GM23248 (cell line): ENCODE data around the gene RUSC2. TPM values are rescaled to one million over a fixed set of nuclear protein-coding genes. Genes with fewer than 3 reads are reported as not detected.
A peak's percentile ranks its signal among the peaks of the same experiment; 100 is the strongest.

Source experiments
- DNase-seq: peaks from one replicate; pipeline ENCODE4 v3.0.0-alpha.2; 2015
- H2AFZ ChIP-seq: fragments of 200-600 bp; sonication (generic); 2 replicates; pipeline ENCODE4 v1.6.1; 2016; ENCODE audit warnings: antibody characterized with exemption
- H3F3A ChIP-seq: fragments of 200-600 bp; sonication (generic); 2 replicates; pipeline ENCODE4 v1.6.1; 2016; ENCODE audit warnings: mild to moderate bottlenecking, antibody characterized with exemption, mixed run types; ENCODE audit not compliant: insufficient read depth
- H3K27ac ChIP-seq: fragments of 200-600 bp; sonication (generic); 2 replicates; pipeline ENCODE4 v1.5.1; 2016; ENCODE audit warnings: mild to moderate bottlenecking
- H3K27me3 ChIP-seq: fragments of 200-600 bp; sonication (generic); replicated peaks from 2 replicates; pipeline ENCODE4 v1.6.1; 2016; ENCODE audit warnings: mild to moderate bottlenecking; ENCODE audit not compliant: insufficient read depth
- H3K36me3 ChIP-seq: fragments of 200-600 bp; sonication (generic); 2 replicates; pipeline ENCODE4 v1.6.1; 2016; ENCODE audit warnings: low read depth, mild to moderate bottlenecking
- H3K4me1 ChIP-seq: fragments of 200-600 bp; sonication (generic); 2 replicates; pipeline ENCODE4 v1.6.1; 2016; ENCODE audit warnings: mild to moderate bottlenecking; ENCODE audit not compliant: insufficient read depth
- H3K4me2 ChIP-seq: fragments of 200-600 bp; sonication (generic); one replicate; pipeline ENCODE4 v1.6.1; 2016; ENCODE audit warnings: mild to moderate bottlenecking; ENCODE audit not compliant: unreplicated experiment
- H3K4me3 ChIP-seq: fragments of 200-600 bp; sonication (generic); 2 replicates; pipeline ENCODE4 v1.5.1; 2016; ENCODE audit warnings: mild to moderate bottlenecking
- H3K79me2 ChIP-seq: fragments of 200-600 bp; sonication (generic); 2 replicates; pipeline ENCODE4 v1.6.1; 2016; ENCODE audit warnings: mild to moderate bottlenecking; ENCODE audit not compliant: insufficient read depth
- H3K9ac ChIP-seq: fragments of 200-600 bp; sonication (generic); 2 replicates; pipeline ENCODE4 v1.6.1; 2016; ENCODE audit warnings: mild to moderate bottlenecking
- H3K9me2 ChIP-seq: fragments of 200-600 bp; sonication (generic); 2 replicates; pipeline ENCODE4 v1.6.1; 2016; ENCODE audit warnings: mixed run types, mild to moderate bottlenecking, moderate library complexity; ENCODE audit not compliant: insufficient read depth
- H3K9me3 ChIP-seq: fragments of 200-600 bp; sonication (generic); one replicate; pipeline ENCODE4 v1.6.1; 2017; ENCODE audit warnings: low read depth
- H4K20me1 ChIP-seq: fragments of 200-600 bp; sonication (generic); 2 replicates; pipeline ENCODE4 v1.6.0; 2016; ENCODE audit not compliant: insufficient read depth
- EZH2 ChIP-seq: fragments of 200-600 bp; sonication (generic); IDR thresholded peaks from 2 replicates; pipeline ENCODE4 v1.6.1; 2018; ENCODE audit warnings: antibody characterized with exemption, mild to moderate bottlenecking; ENCODE audit not compliant: insufficient read depth, poor library complexity, severe bottlenecking
- EZH2phosphoT487 ChIP-seq: fragments of 200-600 bp; sonication (generic); IDR thresholded peaks from 2 replicates; pipeline ENCODE4 v1.6.1; 2018; ENCODE audit warnings: antibody characterized with exemption, moderate library complexity, mild to moderate bottlenecking, low read depth; ENCODE audit not compliant: insufficient read depth
- WGBS, 2 experiments: methylation state at CpG; one replicate each; pipeline ENCODE4 v1.1.6; 2015 to 2017; ENCODE audit warnings: low lambda C conversion rate in 2 of 2, low coverage in 1 of 2; ENCODE audit errors: missing lambda C conversion rate in 2 of 2; 5-methylcytosine and 5-hydroxymethylcytosine counted together
- in situ Hi-C: fragments of 300-500 bp; cut with MboI; formaldehyde crosslinking; loops from 2 replicates; pipeline ENCODE4 v1.15.0; 2020
- polyA plus RNA-seq: library from polyadenylated mRNA; unstranded; fragments of >200 nt; fragmentation: Nextera tagmentation; extraction: Ambion mirVana; gene quantifications from 2 replicates; pipeline ENCODE4 v1.2.1, GENCODE V29; 2016
- total RNA-seq: library from RNA; depleted of rRNA; stranded (reverse); fragments of >200 nt; shearing (Covaris generic); gene quantifications from 2 replicates; pipeline ENCODE4 v1.2.3, GENCODE V29; 2014

The RUSC2 gene
- total and polyA plus RNA-seq, 2 experiments from 2014 or later = 31.7 to 74.0 TPM

DNA sequence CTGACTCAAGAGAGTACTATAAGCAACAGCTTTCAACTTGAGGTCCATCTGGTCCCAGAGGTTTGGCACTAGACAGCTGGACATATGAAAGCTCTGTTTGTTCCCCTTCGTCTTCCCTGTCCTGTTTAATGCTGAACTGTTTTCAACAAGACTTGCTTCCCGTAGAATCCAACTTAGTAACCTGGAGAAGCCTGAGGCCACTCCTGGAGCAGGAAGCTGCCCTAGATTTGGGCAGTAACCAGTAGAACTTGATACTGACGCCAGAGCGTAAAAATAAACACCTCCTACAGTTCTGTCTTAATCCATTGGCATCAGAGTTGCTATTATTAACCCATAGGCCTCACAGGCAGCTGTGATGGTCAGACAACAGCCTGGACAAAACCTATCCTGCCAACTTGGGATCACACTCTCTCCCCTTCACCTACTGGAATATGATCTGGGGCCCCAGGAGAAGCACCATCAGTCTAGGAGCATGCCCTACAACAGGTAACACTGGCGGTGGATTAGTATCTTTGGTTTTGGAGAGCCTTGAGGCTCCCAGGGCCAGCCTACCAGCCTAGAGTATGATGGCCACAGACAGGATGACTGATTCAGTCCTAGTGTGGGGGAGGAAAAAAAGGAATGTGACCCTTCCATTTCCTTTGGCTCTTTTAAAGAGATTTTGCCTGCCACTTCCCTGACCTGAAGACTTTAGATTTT lies 29.2 kb downstream of the RUSC2 start:
- H3K4me1 ChIP-seq = peaks cover 98% of the 10 kb centered on the region
- DNase-seq = peak; percentile 67

DNA sequence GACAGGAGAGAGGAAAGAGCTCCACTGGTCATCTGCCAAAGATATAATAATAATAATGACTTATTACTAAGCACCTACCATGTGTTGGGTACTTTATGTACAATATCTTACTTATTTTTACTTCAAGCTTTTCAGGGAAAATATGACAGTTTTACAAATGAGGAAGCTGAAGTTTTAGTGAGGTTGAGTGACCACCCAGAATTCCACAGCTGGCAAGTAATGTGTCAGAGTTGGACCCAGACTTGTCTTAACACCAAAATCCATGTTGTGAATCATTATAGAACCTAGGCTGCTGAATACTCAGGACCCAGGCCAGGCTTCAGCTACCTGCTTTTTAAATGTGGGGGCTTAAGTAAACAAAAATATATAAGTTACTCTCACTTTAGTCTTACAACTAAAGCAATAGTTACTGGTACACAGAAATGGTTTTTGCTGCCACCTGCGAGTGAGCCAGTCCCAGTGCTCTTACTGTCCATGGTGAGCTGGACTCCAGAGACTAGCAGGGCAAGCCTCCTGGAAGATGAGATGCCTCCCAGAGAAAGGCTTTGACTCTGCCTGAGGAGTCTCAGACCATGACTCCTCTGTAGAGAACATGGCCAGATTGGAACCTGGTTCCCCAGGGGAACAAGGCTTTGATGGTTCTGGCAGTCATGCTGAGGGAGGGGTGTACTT lies 29.9 kb downstream of the RUSC2 start:
- TF ChIP-seq EZH2phosphoT487 = no peak
- no peak for TF ChIP-seq EZH2
- peak overlapping the region; percentile 82 for H3K4me2 ChIP-seq
- peaks cover 94% of the 10 kb centered on the region for H3K4me1 ChIP-seq
- no peaks in the 10 kb centered on the region for H4K20me1 ChIP-seq
- peak overlapping the region; percentile 98 for H3K27ac ChIP-seq
- peak overlapping the region; percentile 73 for H3K9ac ChIP-seq
- no peak overlapping the region for H2AFZ ChIP-seq
- H3F3A ChIP-seq = peaks cover 89% of the 10 kb centered on the region
- peak; percentile 59 for DNase-seq
- H3K9me3 ChIP-seq = no peaks in the 10 kb centered on the region
- in situ Hi-C loops = no loop called here
- H3K27me3 ChIP-seq = no peaks in the 10 kb centered on the region
- H3K4me3 ChIP-seq = peak overlapping the region; percentile 44; the same call in 1 of the 2 replicates
- 46 to 48% methylated on average over 1 of the region's 1 CpG for WGBS, 2 experiments
- no peaks in the 10 kb centered on the region for H3K36me3 ChIP-seq
- no peaks in the 10 kb centered on the region for H3K9me2 ChIP-seq
- H3K79me2 ChIP-seq = peaks cover 78% of the 10 kb centered on the region

More for the DNA sequence above, 29.2 kb downstream of the RUSC2 start:
- peaks cover 78% of the 10 kb centered on the region for H3K79me2 ChIP-seq
- H3K27me3 ChIP-seq = no peaks in the 10 kb centered on the region
- no peak for TF ChIP-seq EZH2
- no peak for TF ChIP-seq EZH2phosphoT487
- WGBS, 2 experiments = 12 to 22% methylated on average over 5 of the region's 5 CpGs
- peak overlapping the region; percentile 98 for H3K27ac ChIP-seq
- H3K4me3 ChIP-seq = peak overlapping the region; percentile 44
- no peaks in the 10 kb centered on the region for H3K9me3 ChIP-seq
- H3K9ac ChIP-seq = peak overlapping the region; percentile 73
- H3K9me2 ChIP-seq = no peaks in the 10 kb centered on the region
- no peaks in the 10 kb centered on the region for H3K36me3 ChIP-seq
- H4K20me1 ChIP-seq = no peaks in the 10 kb centered on the region
- H3F3A ChIP-seq = peaks cover 96% of the 10 kb centered on the region
- in situ Hi-C loops = no loop called here
- peak overlapping the region; percentile 82 for H3K4me2 ChIP-seq
- H2AFZ ChIP-seq = no peak overlapping the region

DNA sequence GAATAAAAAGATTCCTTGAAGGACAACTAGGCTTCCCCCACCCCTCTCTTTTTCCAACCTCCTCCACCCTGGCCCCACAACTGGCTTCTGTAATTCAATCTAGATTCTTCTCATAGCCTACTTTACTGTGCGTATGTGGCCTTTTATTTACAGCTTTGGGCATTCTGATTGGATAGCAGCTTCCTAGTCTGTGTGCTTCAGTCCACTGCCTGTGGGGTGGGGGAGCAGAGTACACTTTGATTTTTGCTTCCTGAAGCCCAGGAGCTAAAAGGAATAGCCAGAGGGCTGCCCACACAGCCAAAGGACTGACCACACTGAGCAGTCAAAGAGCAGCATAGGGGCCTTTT lies 30.4 kb downstream of the RUSC2 start:
- 52 to 65% methylated on average over 1 of the region's 1 CpG for WGBS, 2 experiments
- H3K9me2 ChIP-seq = no peaks in the 10 kb centered on the region
- peak overlapping the region; percentile 98 for H3K27ac ChIP-seq
- H3F3A ChIP-seq = peaks cover 85% of the 10 kb centered on the region
- in situ Hi-C loops = no loop called here
- H2AFZ ChIP-seq = no peak overlapping the region
- H3K4me1 ChIP-seq = peaks cover 89% of the 10 kb centered on the region
- no peaks in the 10 kb centered on the region for H3K36me3 ChIP-seq
- TF ChIP-seq EZH2phosphoT487 = no peak
- no peak for TF ChIP-seq EZH2
- peak overlapping the region; percentile 73 for H3K9ac ChIP-seq
- DNase-seq = peak; percentile 16
- H3K9me3 ChIP-seq = no peaks in the 10 kb centered on the region
- H3K79me2 ChIP-seq = peaks cover 78% of the 10 kb centered on the region
- no peaks in the 10 kb centered on the region for H3K27me3 ChIP-seq
- H3K4me3 ChIP-seq = no peak overlapping the region
- peak overlapping the region; percentile 82 for H3K4me2 ChIP-seq
- no peaks in the 10 kb centered on the region for H4K20me1 ChIP-seq

DNA sequence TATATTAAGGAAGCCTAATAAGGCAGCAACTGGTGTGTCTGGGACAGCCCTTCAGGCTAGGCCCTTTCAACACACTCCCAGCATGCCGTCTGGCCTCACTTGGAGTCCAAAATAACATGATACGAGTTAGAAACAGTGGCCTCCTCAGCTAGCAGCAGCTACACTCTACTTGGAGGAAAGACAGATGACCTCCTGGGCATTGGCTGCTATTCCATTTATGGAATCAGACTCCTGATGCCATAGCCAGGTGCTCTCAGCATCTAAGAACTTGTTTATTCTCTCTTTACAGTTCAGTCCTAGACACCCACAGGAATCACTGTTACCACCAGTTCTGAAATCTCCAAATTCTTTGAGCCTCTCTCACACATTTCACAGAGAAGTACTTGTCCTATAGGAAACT lies 31.8 kb downstream of the RUSC2 start:
- H3K4me3 ChIP-seq = no peak overlapping the region
- no peak overlapping the region for H3K9ac ChIP-seq
- DNase-seq = peak; percentile 78
- H3K9me2 ChIP-seq = no peaks in the 10 kb centered on the region
- in situ Hi-C loops = no loop called here
- peaks cover 89% of the 10 kb centered on the region for H3K4me1 ChIP-seq
- TF ChIP-seq EZH2phosphoT487 = no peak
- no peak for TF ChIP-seq EZH2
- H3K79me2 ChIP-seq = peaks cover 80% of the 10 kb centered on the region
- peak overlapping the region; percentile 98 for H3K27ac ChIP-seq
- H3K4me2 ChIP-seq = peak overlapping the region; percentile 40
- no peaks in the 10 kb centered on the region for H3K27me3 ChIP-seq
- H3K9me3 ChIP-seq = no peaks in the 10 kb centered on the region
- no peak overlapping the region for H2AFZ ChIP-seq
- 51 to 53% methylated on average over 2 of the region's 2 CpGs for WGBS, 2 experiments
- no peaks in the 10 kb centered on the region for H4K20me1 ChIP-seq
- no peaks in the 10 kb centered on the region for H3K36me3 ChIP-seq
- peaks cover 80% of the 10 kb centered on the region for H3F3A ChIP-seq
